Loucy (cell line): ENCODE data around the gene ATF2.
A peak's percentile ranks its signal among the peaks of the same experiment; 100 is the strongest.

Experiments used
- H2AFZ ChIP-seq: fragments of 200-600 bp; sonication (generic); 2 replicates; pipeline ENCODE4 v1.6.0; 2016; ENCODE audit warnings: antibody characterized with exemption, mild to moderate bottlenecking, low read length, moderate library complexity
- H3F3A ChIP-seq: fragments of 200-600 bp; 2 replicates; pipeline ENCODE4 v1.6.0; 2016; ENCODE audit warnings: antibody characterized with exemption, low read depth, mild to moderate bottlenecking
- H3K27me3 ChIP-seq: fragments of 200-600 bp; sonication (generic); 2 replicates; pipeline ENCODE4 v1.6.1; 2014; ENCODE audit warnings: low read length, mild to moderate bottlenecking; ENCODE audit not compliant: insufficient read depth, poor library complexity, severe bottlenecking
- H3K36me3 ChIP-seq: fragments of 200-600 bp; sonication (generic); 2 replicates; pipeline ENCODE4 v1.6.1; 2016; ENCODE audit warnings: low read length; ENCODE audit not compliant: insufficient read depth
- H3K4me1 ChIP-seq: fragments of 200-600 bp; sonication (generic); 2 replicates; pipeline ENCODE4 v1.5.1; 2014; ENCODE audit warnings: low read length, mild to moderate bottlenecking; ENCODE audit not compliant: insufficient read depth, poor library complexity, severe bottlenecking
- H3K4me2 ChIP-seq: fragments of 200-600 bp; sonication (generic); 2 replicates; pipeline ENCODE4 v1.6.0; 2014; ENCODE audit warnings: antibody characterized with exemption, low read length, low read depth, mild to moderate bottlenecking; ENCODE audit not compliant: poor library complexity, severe bottlenecking
- H3K4me3 ChIP-seq: fragments of 200-600 bp; sonication (generic); 2 replicates; pipeline ENCODE4 v1.5.1; 2014; ENCODE audit warnings: low read length, mild to moderate bottlenecking, mixed read lengths; ENCODE audit not compliant: poor library complexity, severe bottlenecking
- H3K79me2 ChIP-seq: fragments of 200-600 bp; sonication (generic); 2 replicates; pipeline ENCODE4 v1.6.1; 2014; ENCODE audit warnings: low read length; ENCODE audit not compliant: insufficient read depth
- H3K9ac ChIP-seq: fragments of 200-600 bp; sonication (generic); 2 replicates; pipeline ENCODE4 v1.6.0; 2014; ENCODE audit warnings: mild to moderate bottlenecking, low read depth, low read length, moderate library complexity; ENCODE audit not compliant: poor library complexity, severe bottlenecking
- H3K9me2 ChIP-seq: fragments of 200-600 bp; sonication (generic); replicated peaks from 2 replicates; pipeline ENCODE4 v1.6.1; 2016; ENCODE audit warnings: low read depth, low read length, mixed read lengths
- H3K9me3 ChIP-seq: fragments of 200-600 bp; sonication (generic); 2 replicates; pipeline ENCODE4 v1.6.1; 2014; ENCODE audit warnings: mild to moderate bottlenecking, antibody characterized with exemption, low read length, low read depth; ENCODE audit not compliant: insufficient read depth
- H4K20me1 ChIP-seq: fragments of 200-600 bp; sonication (generic); 2 replicates; pipeline ENCODE4 v1.6.0; 2014; ENCODE audit warnings: antibody characterized with exemption, low read length, mild to moderate bottlenecking; ENCODE audit not compliant: insufficient read depth, poor library complexity, severe bottlenecking
- EZH2phosphoT487 ChIP-seq: fragments of 200-600 bp; IDR thresholded peaks from 2 replicates; pipeline ENCODE4 v1.6.1; 2018; ENCODE audit warnings: antibody characterized with exemption, mild to moderate bottlenecking, moderate library complexity, borderline replicate concordance
- TF ChIP-seq, protein P1 (sequence below): fragments of 200-600 bp; sonication (generic); conservative IDR thresholded peaks from 2 replicates; pipeline ENCODE4 v1.5.1; 2014; ENCODE audit warnings: mild to moderate bottlenecking, antibody characterized with exemption, low read length

ATF2 gene

DNA sequence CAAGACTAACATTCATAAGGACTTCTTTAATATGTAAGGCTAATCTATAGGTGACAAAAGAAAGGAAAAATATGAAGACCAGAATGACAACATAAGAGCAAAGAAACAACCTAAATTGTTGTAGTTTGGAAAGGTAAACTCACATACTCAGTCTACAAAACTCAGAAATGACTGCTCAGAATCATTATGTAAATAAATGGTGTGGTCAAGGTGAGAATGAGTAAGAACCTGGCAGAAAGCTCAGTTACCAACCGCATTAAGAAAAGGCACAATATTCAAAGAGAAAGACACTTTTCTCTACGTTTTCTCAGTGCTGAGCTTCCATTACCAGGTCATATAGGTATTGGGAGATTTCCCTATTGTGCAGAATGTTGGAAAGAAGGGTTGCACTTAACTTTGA is 15.8 kb downstream of the ATF2 start:
- H4K20me1 ChIP-seq, result peaks cover 87% of the 10 kb centered on the region

DNA sequence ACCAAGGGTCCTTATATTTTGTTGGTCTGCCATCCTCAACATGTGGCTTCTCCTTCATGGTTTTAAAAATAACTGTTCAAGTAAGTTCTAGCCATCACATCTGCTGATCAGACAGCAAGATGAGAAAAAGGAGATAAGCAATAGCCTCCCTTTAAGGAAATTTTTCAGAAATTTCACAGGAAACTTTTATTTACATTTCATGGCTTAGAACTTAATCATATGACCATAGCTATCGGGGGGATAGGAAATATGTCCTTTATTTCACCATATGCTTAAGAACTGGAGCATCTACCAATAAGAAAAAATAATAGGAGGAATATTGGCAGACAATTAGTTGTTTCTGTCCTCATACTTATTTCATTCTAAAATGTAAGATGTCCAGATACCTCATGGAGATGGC is 16.2 kb downstream of the ATF2 start:
- Histone ChIP-seq H3K36me3 (peaks cover 36% of the 10 kb centered on the region), H3K9ac (no peak overlapping the region), H3K9me2 (no peaks in the 10 kb centered on the region), H3K4me2 (peak overlapping the region; percentile 3), H2AFZ (no peak overlapping the region), H3K9me3 (no peaks in the 10 kb centered on the region), H3K27me3 (no peaks in the 10 kb centered on the region), H4K20me1 (peaks cover 87% of the 10 kb centered on the region), H3K79me2 (peaks cover 98% of the 10 kb centered on the region), H3F3A (no peaks in the 10 kb centered on the region), H3K4me3 (no peak overlapping the region), H3K4me1 (peaks cover 15% of the 10 kb centered on the region)
- TF ChIP-seq EZH2phosphoT487, result no peak
- TF ChIP-seq, protein P1, sequence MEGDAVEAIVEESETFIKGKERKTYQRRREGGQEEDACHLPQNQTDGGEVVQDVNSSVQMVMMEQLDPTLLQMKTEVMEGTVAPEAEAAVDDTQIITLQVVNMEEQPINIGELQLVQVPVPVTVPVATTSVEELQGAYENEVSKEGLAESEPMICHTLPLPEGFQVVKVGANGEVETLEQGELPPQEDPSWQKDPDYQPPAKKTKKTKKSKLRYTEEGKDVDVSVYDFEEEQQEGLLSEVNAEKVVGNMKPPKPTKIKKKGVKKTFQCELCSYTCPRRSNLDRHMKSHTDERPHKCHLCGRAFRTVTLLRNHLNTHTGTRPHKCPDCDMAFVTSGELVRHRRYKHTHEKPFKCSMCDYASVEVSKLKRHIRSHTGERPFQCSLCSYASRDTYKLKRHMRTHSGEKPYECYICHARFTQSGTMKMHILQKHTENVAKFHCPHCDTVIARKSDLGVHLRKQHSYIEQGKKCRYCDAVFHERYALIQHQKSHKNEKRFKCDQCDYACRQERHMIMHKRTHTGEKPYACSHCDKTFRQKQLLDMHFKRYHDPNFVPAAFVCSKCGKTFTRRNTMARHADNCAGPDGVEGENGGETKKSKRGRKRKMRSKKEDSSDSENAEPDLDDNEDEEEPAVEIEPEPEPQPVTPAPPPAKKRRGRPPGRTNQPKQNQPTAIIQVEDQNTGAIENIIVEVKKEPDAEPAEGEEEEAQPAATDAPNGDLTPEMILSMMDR, result no peak

More for the DNA sequence above, 15.8 kb downstream of the ATF2 start:
- Histone ChIP-seq H3K9ac (no peak overlapping the region), H3F3A (no peaks in the 10 kb centered on the region), H2AFZ (no peak overlapping the region), H3K9me2 (no peaks in the 10 kb centered on the region), H3K36me3 (peaks cover 31% of the 10 kb centered on the region), H3K9me3 (no peaks in the 10 kb centered on the region), H3K4me2 (peak overlapping the region; percentile 3), H3K27me3 (no peaks in the 10 kb centered on the region), H3K4me1 (peaks cover 15% of the 10 kb centered on the region), H3K79me2 (peaks cover 98% of the 10 kb centered on the region), H3K4me3 (no peak overlapping the region)
- TF ChIP-seq, protein P1, result no peak
- TF ChIP-seq EZH2phosphoT487, result no peak

DNA sequence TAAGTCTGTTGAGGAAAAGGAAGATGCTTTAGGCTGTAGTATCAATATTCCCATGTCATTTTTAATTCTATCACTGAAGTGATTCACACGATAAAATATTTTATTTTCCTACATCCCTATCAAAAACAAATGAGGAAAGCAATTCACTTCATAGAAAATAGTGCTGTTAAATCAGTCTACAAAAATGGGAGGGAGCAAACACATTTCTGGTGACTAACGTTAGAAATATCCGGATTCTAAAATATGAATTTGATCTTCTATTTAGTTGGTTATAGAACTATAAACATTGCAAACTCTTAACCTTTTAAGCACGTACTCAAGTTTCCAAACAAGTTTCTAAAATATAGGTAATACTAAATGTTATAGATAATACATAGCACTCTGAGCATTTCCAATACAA is 20.8 kb downstream of the ATF2 start:
- Histone ChIP-seq H2AFZ (no peak overlapping the region), H3K36me3 (peaks cover 61% of the 10 kb centered on the region), H3K27me3 (no peaks in the 10 kb centered on the region), H3K79me2 (peaks cover 99% of the 10 kb centered on the region), H4K20me1 (peaks cover 90% of the 10 kb centered on the region), H3K9me3 (no peaks in the 10 kb centered on the region), H3K9me2 (no peaks in the 10 kb centered on the region), H3K9ac (no peak overlapping the region), H3K4me1 (peaks cover 7% of the 10 kb centered on the region), H3K4me2 (no peak overlapping the region), H3F3A (no peaks in the 10 kb centered on the region), H3K4me3 (no peak overlapping the region)
- TF ChIP-seq, protein P1, result no peak
- TF ChIP-seq EZH2phosphoT487, result no peak
